Naive thymus-derived CD4-positive, alpha-beta T cell (primary cell): ENCODE results near the gene USP48. TPM values are rescaled to one million over a fixed set of nuclear protein-coding genes. Genes with fewer than 3 reads are reported as not detected.
"Not testable (repeated sequence)": the region's sequence is repeated elsewhere in the genome, so short reads cannot be mapped to it uniquely, and the experiment has no call there.

Source experiments
- ATAC-seq: fragments of 150-1000 bp; cut with Tn5 transposase; 2 replicates; pipeline ENCODE4 v1.10.0; 2021; ENCODE audit warnings: mild to moderate bottlenecking, moderate library complexity
- CTCF ChIA-PET: fragments of 350-600 bp; sonication (Branson Sonifier 250); formaldehyde crosslinking; loops from one replicate; lab custom pipeline; 2021; ENCODE audit warnings: antibody characterized with exemption; lab: Charles Lee
- POLR2A ChIA-PET: fragments of 350-600 bp; sonication (Branson Sonifier 250); formaldehyde crosslinking; loops from one replicate; lab custom pipeline; 2021; ENCODE audit warnings: antibody characterized with exemption, inconsistent platforms; lab: Charles Lee
- DNase-seq, 9 donors: peaks; one replicate each; pipeline versions ENCODE4 v3.0.0 to v3.0.0-alpha.2; 2020 to 2022; ENCODE audit warnings: mixed read lengths in 1 of 9
- H3K27ac ChIP-seq: one replicate; pipeline ENCODE4 v1.7.0; 2013; ENCODE audit warnings: mild to moderate bottlenecking, low read depth, low read length, moderate library complexity
- H3K27me3 ChIP-seq, 2 donors: one replicate each; pipeline ENCODE4 v1.7.0; 2013; ENCODE audit warnings: low read length in 2 of 2, mild to moderate bottlenecking in 2 of 2, moderate library complexity in 2 of 2; ENCODE audit not compliant: control insufficient read depth in 2 of 2, insufficient read depth in 2 of 2
- H3K36me3 ChIP-seq, 3 experiments: 1 replicate in 2 of 3; 2 replicates in 1 of 3; pipeline ENCODE4 v1.7.0; 2013; ENCODE audit warnings: low read length in 3 of 3, mild to moderate bottlenecking in 3 of 3, moderate library complexity in 1 of 3; ENCODE audit not compliant: insufficient read depth in 3 of 3, control insufficient read depth in 2 of 3
- H3K4me1 ChIP-seq, 2 donors: one replicate each; pipeline ENCODE4 v1.7.0; 2013; ENCODE audit warnings: low read length in 2 of 2, mild to moderate bottlenecking in 2 of 2, moderate library complexity in 1 of 2; ENCODE audit not compliant: control insufficient read depth in 2 of 2, insufficient read depth in 2 of 2
- H3K4me3 ChIP-seq: 2 replicates; pipeline ENCODE4 v1.7.0; 2013; ENCODE audit warnings: mild to moderate bottlenecking, low read length
- H3K9me3 ChIP-seq, 3 experiments: 1 replicate in 2 of 3; 2 replicates in 1 of 3; pipeline ENCODE4 v1.7.0; 2013; ENCODE audit warnings: low read length in 3 of 3; ENCODE audit not compliant: control insufficient read depth in 2 of 3
- H3K27ac Mint-ChIP-seq, 9 donors: one replicate each; pipeline ENCODE4 v1.8.0; 2020 to 2022; ENCODE audit warnings: mixed read lengths in 9 of 9, mild to moderate bottlenecking in 8 of 9, moderate library complexity in 5 of 9, inconsistent platforms in 2 of 9
- H3K27me3 Mint-ChIP-seq, 5 donors: one replicate each; pipeline ENCODE4 v1.8.0; 2021 to 2022; ENCODE audit warnings: mixed read lengths in 5 of 5, mild to moderate bottlenecking in 1 of 5
- H3K36me3 Mint-ChIP-seq, 5 donors: one replicate each; pipeline ENCODE4 v1.8.0; 2020 to 2022; ENCODE audit warnings: mixed read lengths in 5 of 5, mild to moderate bottlenecking in 3 of 5, inconsistent platforms in 1 of 5
- H3K4me1 Mint-ChIP-seq, 7 donors: one replicate each; pipeline ENCODE4 v1.8.0; 2020 to 2022; ENCODE audit warnings: mixed read lengths in 7 of 7, mild to moderate bottlenecking in 3 of 7, inconsistent platforms in 1 of 7
- H3K4me3 Mint-ChIP-seq, 10 donors: one replicate each; pipeline ENCODE4 v1.8.0; 2020 to 2022; ENCODE audit warnings: mild to moderate bottlenecking in 10 of 10, mixed read lengths in 10 of 10, moderate library complexity in 6 of 10, inconsistent platforms in 2 of 10
- H3K9me3 Mint-ChIP-seq, 11 donors: one replicate each; pipeline ENCODE4 v1.8.0; 2020 to 2022; ENCODE audit warnings: mixed read lengths in 11 of 11, mild to moderate bottlenecking in 4 of 11, inconsistent platforms in 1 of 11, moderate library complexity in 1 of 11
- intact Hi-C, 2 donors: fragments of 100-400 bp; cut with micrococcal nuclease; formaldehyde crosslinking; loops; one replicate each; pipeline ENCODE4 v1.15.1; 2023
- polyA plus RNA-seq, 2 donors: library from polyadenylated mRNA; unstranded; fragments of 300-500 nt; fragmentation: Illumina TruSeq; gene quantifications; one replicate each; pipeline ENCODE4 v1.2.3, GENCODE V29; 2021
- total RNA-seq, 6 experiments: library from RNA in 5 of 6; stranded (reverse) in 5 of 6; gene quantifications; 1 replicate in 5 of 6; 2 replicates in 1 of 6; pipeline ENCODE4 v1.2.3 and lab custom pipeline; 2021 to 2026

The USP48 gene
- total and polyA plus RNA-seq, 7 experiments from 2014 or later: 34.8 to 107 (median 79.5) TPM

DNA sequence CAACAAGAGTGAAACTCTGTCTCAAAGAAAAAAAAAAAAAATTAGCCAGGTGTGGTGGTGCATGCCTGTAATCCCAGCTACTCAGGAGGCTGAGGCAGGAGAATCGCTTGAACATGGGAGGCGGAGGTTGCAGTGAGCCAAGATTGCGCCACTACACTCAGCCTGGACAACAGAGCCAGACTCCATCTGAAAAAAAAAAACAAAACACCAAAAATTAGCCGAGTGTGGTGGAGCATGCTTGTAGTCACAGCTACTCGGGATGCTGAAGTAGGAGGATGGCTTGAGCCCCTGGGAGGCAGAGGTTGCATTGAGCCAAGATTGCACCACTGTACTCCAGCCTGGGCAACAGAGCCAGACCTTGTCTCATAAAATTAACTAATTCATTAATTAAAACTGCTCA lies 6.0 kb downstream of the USP48 start:
- H3K27me3 ChIP-seq, H3K4me3 ChIP-seq, H3K9me3 Mint-ChIP-seq, H3K27me3 Mint-ChIP-seq, H3K27ac ChIP-seq, H3K9me3 ChIP-seq, H3K36me3 ChIP-seq, CTCF ChIA-PET, ATAC-seq, intact Hi-C loops, DNase-seq: not testable (repeated sequence)
- peaks cover 0 to 14% (median 3%) of the 10 kb centered on the region in 5 donors for H3K36me3 Mint-ChIP-seq
- H3K27ac Mint-ChIP-seq: peak overlapping the region in 2 of 9 donors; percentile 51 to 78
- H3K4me1 Mint-ChIP-seq: peaks cover 33 to 67% (median 61%) of the 10 kb centered on the region in 7 donors
- H3K4me3 Mint-ChIP-seq: peak overlapping the region in 1 of 10 donors; percentile 25
- H3K4me1 ChIP-seq: peaks cover 17 to 34% of the 10 kb centered on the region in 2 donors
- POLR2A ChIA-PET: interaction anchor here (1.0 kb wide), 1 partner anchor 180 kb away, joined by 3 read pairs; no protein-coding TSS in a partner anchor

DNA sequence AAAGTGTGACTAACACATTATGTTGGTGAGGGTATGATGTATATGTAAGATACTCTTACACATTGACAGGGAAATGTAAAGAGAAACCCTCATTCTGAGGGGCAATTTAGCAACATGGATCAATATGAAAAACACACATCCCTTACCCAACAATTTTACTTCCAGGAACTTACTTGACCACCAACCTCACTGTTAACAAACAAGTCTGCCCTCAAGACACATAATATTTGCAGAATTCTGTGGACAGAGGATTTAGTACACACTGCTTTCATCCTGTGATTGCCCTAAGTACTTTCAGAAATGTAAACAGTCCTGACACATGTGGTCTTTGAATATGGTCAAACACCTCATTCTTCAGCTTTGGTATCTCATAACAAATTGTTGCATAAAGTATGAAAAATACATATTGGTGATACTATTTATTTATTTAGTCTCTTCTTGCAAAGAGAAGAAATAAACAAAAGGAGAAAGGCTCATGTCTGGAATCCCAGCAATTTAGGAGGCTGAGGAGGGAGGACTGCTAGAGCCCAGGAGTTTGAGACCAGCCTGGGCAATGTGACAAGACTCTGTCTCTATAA lies 6.9 kb downstream of the USP48 start:
- no peak for ATAC-seq
- H3K27ac ChIP-seq: no peak overlapping the region
- no peaks in the 10 kb centered on the region for H3K9me3 Mint-ChIP-seq
- H3K4me3 ChIP-seq: no peak overlapping the region
- ChIA-PET CTCF (no interaction called here), POLR2A (interaction anchor here (1.0 to 1.7 kb wide), 2 partner anchors 8 to 181 kb away, joined by 3 to 5 read pairs; no protein-coding TSS in a partner anchor)
- H3K9me3 ChIP-seq: no peaks in the 10 kb centered on the region
- H3K36me3 Mint-ChIP-seq: peaks cover 0 to 14% (median 3%) of the 10 kb centered on the region in 5 donors
- H3K4me1 Mint-ChIP-seq: peaks cover 30 to 60% (median 54%) of the 10 kb centered on the region in 7 donors
- no peaks in the 10 kb centered on the region for H3K27me3 ChIP-seq
- peaks cover 11 to 25% of the 10 kb centered on the region in 2 donors for H3K4me1 ChIP-seq
- DNase-seq: no peak
- intact Hi-C loops: no loop called here
- H3K27ac Mint-ChIP-seq: peak overlapping the region in 3 of 9 donors; percentile 54 to 78 (median 68)
- no peaks in the 10 kb centered on the region for H3K27me3 Mint-ChIP-seq
- peak overlapping the region in 2 of 10 donors; percentile 2 to 4 for H3K4me3 Mint-ChIP-seq
- no peaks in the 10 kb centered on the region for H3K36me3 ChIP-seq

DNA sequence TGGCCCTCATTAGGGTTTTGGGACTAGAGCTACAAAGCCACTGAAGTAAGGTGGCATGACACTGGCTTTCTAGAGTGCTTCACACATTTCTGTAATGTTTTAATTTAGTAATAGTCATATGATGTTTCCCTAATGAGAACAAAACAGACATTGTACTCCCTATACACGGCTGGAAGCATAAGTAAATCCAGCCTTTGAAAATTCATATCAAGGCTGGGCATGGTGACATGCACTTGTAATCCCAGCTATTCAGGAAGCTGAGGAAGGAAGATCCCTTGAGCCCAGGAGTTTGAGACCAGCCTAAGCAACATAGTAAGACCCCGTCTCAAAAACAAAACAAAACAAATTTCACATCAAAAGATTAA lies 7.4 kb downstream of the USP48 start:
- Mint-ChIP-seq H3K27me3 (no peaks in the 10 kb centered on the region), H3K36me3 (peaks cover 0 to 14% (median 3%) of the 10 kb centered on the region in 5 donors), H3K4me3 (peak overlapping the region in 1 of 10 donors; percentile 4), H3K27ac (peak overlapping the region in 4 of 9 donors; percentile 15 to 78 (median 60)), H3K4me1 (peaks cover 29 to 59% (median 53%) of the 10 kb centered on the region in 7 donors), H3K9me3 (no peaks in the 10 kb centered on the region)
- POLR2A ChIA-PET: interaction anchor here (1.7 kb wide), 1 partner anchor 8 kb away, joined by 5 read pairs; no protein-coding TSS in a partner anchor
- ATAC-seq (no peak), DNase-seq (no peak)
- Histone ChIP-seq H3K27me3 (no peaks in the 10 kb centered on the region), H3K36me3 (no peaks in the 10 kb centered on the region), H3K27ac (no peak overlapping the region), H3K4me3 (no peak overlapping the region), H3K9me3 (no peaks in the 10 kb centered on the region), H3K4me1 (peaks cover 10 to 25% of the 10 kb centered on the region in 2 donors)
- intact Hi-C loops: no loop called here
- CTCF ChIA-PET: no interaction called here

GRCh38 chr1:21774835-21775549 lies 8.0 kb downstream of the USP48 start:
- peaks cover 0 to 16% (median 7%) of the 10 kb centered on the region in 5 donors for H3K36me3 Mint-ChIP-seq
- Histone ChIP-seq H3K9me3 (no peaks in the 10 kb centered on the region), H3K4me1 (peaks cover 5 to 24% of the 10 kb centered on the region in 2 donors), H3K27me3 (no peaks in the 10 kb centered on the region), H3K36me3 (no peaks in the 10 kb centered on the region), H3K27ac (no peak overlapping the region), H3K4me3 (no peak overlapping the region)
- H3K27ac Mint-ChIP-seq: no peak overlapping the region
- no peaks in the 10 kb centered on the region for H3K9me3 Mint-ChIP-seq
- no peak for ATAC-seq
- H3K4me3 Mint-ChIP-seq: no peak overlapping the region
- H3K27me3 Mint-ChIP-seq: no peaks in the 10 kb centered on the region
- POLR2A ChIA-PET: interaction anchor here (1.7 kb wide), 1 partner anchor 9 kb away, joined by 5 read pairs; no protein-coding TSS in a partner anchor
- CTCF ChIA-PET: no interaction called here
- intact Hi-C loops: no loop called here
- H3K4me1 Mint-ChIP-seq: peaks cover 28 to 59% (median 52%) of the 10 kb centered on the region in 7 donors
- DNase-seq: no peak

GRCh38 chr1:21773585-21773984 lies 9.4 kb downstream of the USP48 start:
- Mint-ChIP-seq H3K27me3 (no peaks in the 10 kb centered on the region), H3K36me3 (peaks cover 0 to 23% (median 13%) of the 10 kb centered on the region in 5 donors), H3K4me3 (peak overlapping the region in 6 of 10 donors; percentile 3 to 45 (median 20)), H3K9me3 (no peaks in the 10 kb centered on the region), H3K27ac (peak overlapping the region in 5 of 9 donors; percentile 28 to 76 (median 58)), H3K4me1 (peaks cover 30 to 63% (median 54%) of the 10 kb centered on the region in 7 donors)
- Histone ChIP-seq H3K27ac (no peak overlapping the region), H3K36me3 (no peaks in the 10 kb centered on the region), H3K9me3 (no peaks in the 10 kb centered on the region), H3K4me1 (peaks cover 0 to 23% of the 10 kb centered on the region in 2 donors), H3K27me3 (no peaks in the 10 kb centered on the region), H3K4me3 (no peak overlapping the region)
- no peak for ATAC-seq
- intact Hi-C loops: no loop called here
- ChIA-PET CTCF (no interaction called here), POLR2A (interaction anchor here (0.6 to 0.8 kb wide), 2 partner anchors 285 to 358 kb away, joined by 3 to 6 read pairs; no protein-coding TSS in a partner anchor)
- DNase-seq: no peak

- POLR2A ChIA-PET: interaction anchor here (1.2 kb wide), 1 partner anchor 329 kb away, joined by 3 read pairs; no protein-coding TSS in a partner anchor
- H3K9me3 ChIP-seq, H3K27me3 Mint-ChIP-seq, CTCF ChIA-PET, H3K9me3 Mint-ChIP-seq, DNase-seq, intact Hi-C loops, H3K4me3 ChIP-seq, H3K27ac ChIP-seq, ATAC-seq, H3K27me3 ChIP-seq, H3K36me3 ChIP-seq: not testable (repeated sequence)
- peaks cover 0 to 15% (median 10%) of the 10 kb centered on the region in 5 donors for H3K36me3 Mint-ChIP-seq
- H3K4me1 Mint-ChIP-seq: peaks cover 30 to 52% (median 45%) of the 10 kb centered on the region in 7 donors
- peaks cover 0 to 23% of the 10 kb centered on the region in 2 donors for H3K4me1 ChIP-seq
- H3K27ac Mint-ChIP-seq: peak overlapping the region in 1 of 9 donors; percentile 50
- peak overlapping the region in 1 of 10 donors; percentile 26 for H3K4me3 Mint-ChIP-seq
Observed at GRCh38 chr1:21771672-21772071, 11.3 kb downstream of the USP48 start.
